ENCODE results near the gene TTLL12.

DNA sequence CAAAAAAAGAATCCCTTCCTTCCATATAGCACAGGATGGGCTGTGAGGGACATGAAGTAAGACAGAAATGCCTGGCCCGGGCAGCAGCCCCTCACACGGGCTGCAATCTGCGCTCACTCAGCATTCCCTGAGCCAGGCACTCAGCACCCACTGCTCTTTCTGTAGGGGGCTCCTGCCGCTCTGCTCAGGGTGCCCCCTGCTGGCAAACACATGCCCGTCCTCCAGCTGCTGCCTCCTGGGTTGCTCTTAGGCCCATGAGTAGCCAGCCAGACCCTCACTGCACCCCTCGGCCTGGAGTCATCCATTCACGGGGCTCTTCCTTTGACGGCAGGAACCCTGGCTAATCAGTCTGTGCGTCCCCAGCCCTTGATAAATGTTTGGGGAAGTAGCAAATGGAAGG lies 50.7 kb downstream of the TTLL12 start:
- TF ChIP-seq, protein P1, sequence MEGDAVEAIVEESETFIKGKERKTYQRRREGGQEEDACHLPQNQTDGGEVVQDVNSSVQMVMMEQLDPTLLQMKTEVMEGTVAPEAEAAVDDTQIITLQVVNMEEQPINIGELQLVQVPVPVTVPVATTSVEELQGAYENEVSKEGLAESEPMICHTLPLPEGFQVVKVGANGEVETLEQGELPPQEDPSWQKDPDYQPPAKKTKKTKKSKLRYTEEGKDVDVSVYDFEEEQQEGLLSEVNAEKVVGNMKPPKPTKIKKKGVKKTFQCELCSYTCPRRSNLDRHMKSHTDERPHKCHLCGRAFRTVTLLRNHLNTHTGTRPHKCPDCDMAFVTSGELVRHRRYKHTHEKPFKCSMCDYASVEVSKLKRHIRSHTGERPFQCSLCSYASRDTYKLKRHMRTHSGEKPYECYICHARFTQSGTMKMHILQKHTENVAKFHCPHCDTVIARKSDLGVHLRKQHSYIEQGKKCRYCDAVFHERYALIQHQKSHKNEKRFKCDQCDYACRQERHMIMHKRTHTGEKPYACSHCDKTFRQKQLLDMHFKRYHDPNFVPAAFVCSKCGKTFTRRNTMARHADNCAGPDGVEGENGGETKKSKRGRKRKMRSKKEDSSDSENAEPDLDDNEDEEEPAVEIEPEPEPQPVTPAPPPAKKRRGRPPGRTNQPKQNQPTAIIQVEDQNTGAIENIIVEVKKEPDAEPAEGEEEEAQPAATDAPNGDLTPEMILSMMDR (IDR thresholded peaks at IDR 0.05), result peak; percentile 27 to 54 (median 40)
- no peak for TF ChIP-seq POLR2A (IDR thresholded peaks at IDR 0.05)

All from esophagus squamous epithelium (tissue), 4 donors.